ENCODE results near the gene GUCA1C. TPM values are rescaled to one million over a fixed set of nuclear protein-coding genes. Genes with fewer than 3 reads are reported as not detected.
A peak's percentile ranks its signal among the peaks of the same experiment; 100 is the strongest.

GUCA1C gene
- total RNA-seq: not detected
- polyA plus RNA-seq: not detected

DNA sequence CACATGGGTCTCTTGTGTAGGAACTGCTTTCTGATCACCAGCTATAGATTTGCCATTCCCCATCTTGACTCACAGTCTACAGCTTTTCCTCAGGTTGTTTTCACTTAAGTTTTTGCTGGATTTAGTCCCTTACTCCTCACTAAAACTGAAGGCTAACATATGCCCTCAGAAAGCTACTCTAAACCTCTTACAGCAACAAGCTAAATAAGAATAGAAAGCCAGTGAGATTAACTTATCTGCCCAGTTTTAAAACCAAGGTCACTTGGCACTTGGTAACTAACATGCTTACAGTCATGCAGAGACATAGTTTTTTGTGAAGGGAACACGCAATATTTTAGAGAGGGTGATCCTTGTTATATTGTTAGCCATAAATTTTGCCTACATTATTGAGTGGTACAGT, at the start of gene GUCA1C:
Gene GUCA1C, minus strand, starts transcription at position 180 of the 400 bp plus-strand sequence. Its CDS starts 117 bp downstream, at position 63.
- H3K4me1 Mint-ChIP-seq: no peaks in the 10 kb centered on the region
- Histone ChIP-seq H3K27ac (ENCODE audit: low read depth, low read length) (no peak within 1 kb of the TSS), H3K9me3 (ENCODE audit: low read length) (no peaks in the 10 kb centered on the region), H3K27me3 (ENCODE audit: insufficient read depth, low read length, poor library complexity, severe bottlenecking) (no peaks in the 10 kb centered on the region), H3K36me3 (ENCODE audit: insufficient read depth, low read length) (no peaks in the 10 kb centered on the region), H3K4me1 (ENCODE audit: insufficient read depth, low read length) (no peaks in the 10 kb centered on the region), H3K4me3 (ENCODE audit: low read length) (no peak within 1 kb of the TSS)
- H3K4me3 Mint-ChIP-seq: no peak within 1 kb of the TSS
- POLR2A ChIA-PET: no interaction called here
- H3K27ac Mint-ChIP-seq: no peak within 1 kb of the TSS
- DNase-seq: no peak
- H3K27me3 Mint-ChIP-seq: peaks cover 7 to 26% of the 10 kb centered on the region in 2 donors
- H3K9me3 Mint-ChIP-seq: no peaks in the 10 kb centered on the region
- H3K36me3 Mint-ChIP-seq: no peaks in the 10 kb centered on the region
- CTCF ChIA-PET: no interaction called here

DNA sequence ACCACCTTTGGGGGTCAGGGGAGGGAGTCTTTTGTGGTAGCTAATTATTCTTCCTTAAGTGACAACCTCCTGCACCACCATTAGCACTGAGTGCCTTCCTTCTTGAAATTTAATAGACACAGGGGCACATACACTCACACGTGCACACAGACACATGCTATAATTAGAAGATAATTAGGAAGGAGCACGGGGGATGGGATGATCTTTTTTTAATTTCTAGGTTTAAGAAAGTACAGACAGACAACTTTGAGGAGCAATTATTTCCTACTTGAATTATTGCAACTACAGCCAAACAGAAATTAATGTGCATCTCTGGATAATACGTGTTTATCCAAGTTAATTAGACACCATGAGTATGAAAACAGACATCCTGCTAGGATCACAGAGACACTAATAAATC, 44.8 kb upstream of the GUCA1C start:
- H3K4me3 Mint-ChIP-seq: no peak overlapping the region
- no peaks in the 10 kb centered on the region for H3K4me1 Mint-ChIP-seq
- no peaks in the 10 kb centered on the region for H3K36me3 Mint-ChIP-seq
- no peaks in the 10 kb centered on the region for H3K27me3 ChIP-seq (ENCODE audit: insufficient read depth, low read length, poor library complexity, severe bottlenecking)
- DNase-seq: no peak
- no peak overlapping the region for H3K4me3 ChIP-seq (ENCODE audit: low read length)
- ChIA-PET CTCF (interaction anchor here (1.3 kb wide), 1 partner anchor 25 kb away, joined by 4 read pairs; no protein-coding TSS in a partner anchor), POLR2A (no interaction called here)
- no peak overlapping the region for H3K27ac ChIP-seq (ENCODE audit: low read depth, low read length)
- no peaks in the 10 kb centered on the region for H3K4me1 ChIP-seq (ENCODE audit: insufficient read depth, low read length)
- peak overlapping the region in 1 of 8 donors; percentile 26 for H3K27ac Mint-ChIP-seq
- H3K36me3 ChIP-seq (ENCODE audit: insufficient read depth, low read length): no peaks in the 10 kb centered on the region
- peaks cover 3 to 24% of the 10 kb centered on the region in 2 donors for H3K27me3 Mint-ChIP-seq
- no peaks in the 10 kb centered on the region for H3K9me3 ChIP-seq (ENCODE audit: low read length)
- H3K9me3 Mint-ChIP-seq: no peaks in the 10 kb centered on the region

DNA sequence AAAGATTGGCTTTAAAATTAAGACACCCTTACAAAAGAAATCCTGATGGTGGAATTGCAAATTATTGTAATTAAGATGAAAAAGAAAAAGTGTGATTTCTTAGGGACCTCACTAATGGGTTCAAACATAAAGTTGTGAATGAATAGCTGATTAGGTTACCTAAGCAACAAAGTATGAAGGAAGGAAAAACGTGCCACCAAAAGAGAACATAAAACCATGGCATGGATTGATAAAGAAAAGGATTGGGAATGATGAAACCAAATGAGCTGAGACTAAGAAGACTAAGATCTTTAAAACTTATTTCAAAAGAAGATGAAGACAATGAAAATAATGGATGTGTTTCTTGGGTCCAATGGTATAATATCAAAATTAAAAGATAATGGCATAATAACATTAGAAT, 32.2 kb upstream of the GUCA1C start:
- Mint-ChIP-seq H3K9me3 (no peaks in the 10 kb centered on the region), H3K36me3 (no peaks in the 10 kb centered on the region), H3K4me3 (no peak overlapping the region), H3K4me1 (no peaks in the 10 kb centered on the region), H3K27me3 (peaks cover 8 to 26% of the 10 kb centered on the region in 2 donors), H3K27ac (no peak overlapping the region)
- Histone ChIP-seq H3K4me3 (ENCODE audit: low read length) (no peak overlapping the region), H3K27me3 (ENCODE audit: insufficient read depth, low read length, poor library complexity, severe bottlenecking) (no peaks in the 10 kb centered on the region), H3K36me3 (ENCODE audit: insufficient read depth, low read length) (no peaks in the 10 kb centered on the region), H3K9me3 (ENCODE audit: low read length) (no peaks in the 10 kb centered on the region), H3K27ac (ENCODE audit: low read depth, low read length) (no peak overlapping the region), H3K4me1 (ENCODE audit: insufficient read depth, low read length) (no peaks in the 10 kb centered on the region)
- POLR2A ChIA-PET: no interaction called here
- CTCF ChIA-PET: no interaction called here
- DNase-seq: no peak

GRCh38 chr3:108983051-108983450, 29.4 kb upstream of the GUCA1C start:
- Mint-ChIP-seq H3K4me1 (no peaks in the 10 kb centered on the region), H3K9me3 (no peaks in the 10 kb centered on the region), H3K4me3 (no peak overlapping the region), H3K27ac (no peak overlapping the region), H3K36me3 (no peaks in the 10 kb centered on the region), H3K27me3 (peaks cover 8 to 34% of the 10 kb centered on the region in 2 donors)
- Histone ChIP-seq H3K27ac (ENCODE audit: low read depth, low read length) (no peak overlapping the region), H3K4me3 (ENCODE audit: low read length) (no peak overlapping the region), H3K36me3 (ENCODE audit: insufficient read depth, low read length) (no peaks in the 10 kb centered on the region), H3K4me1 (ENCODE audit: insufficient read depth, low read length) (no peaks in the 10 kb centered on the region), H3K27me3 (ENCODE audit: insufficient read depth, low read length, poor library complexity, severe bottlenecking) (no peaks in the 10 kb centered on the region), H3K9me3 (ENCODE audit: low read length) (no peaks in the 10 kb centered on the region)
- no peak for DNase-seq
- POLR2A ChIA-PET: no interaction called here
- CTCF ChIA-PET: no interaction called here

DNA sequence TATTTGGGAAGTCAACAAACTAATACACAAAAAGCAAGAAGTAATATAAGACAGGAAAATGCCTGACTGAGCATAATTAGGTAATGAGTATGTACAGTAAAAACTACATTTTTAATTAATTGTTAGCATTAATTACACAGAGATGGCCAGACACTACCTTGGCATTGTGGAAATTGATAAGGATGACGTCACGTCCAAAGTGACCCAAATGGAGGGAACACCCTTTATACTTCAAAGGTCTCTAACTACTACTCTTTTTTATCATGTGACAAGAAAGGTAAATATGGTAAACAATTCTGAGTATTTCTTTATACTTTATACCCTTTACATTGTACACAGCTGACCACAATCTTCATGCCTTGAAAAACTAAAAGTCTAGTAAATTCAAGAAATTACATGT, 22.4 kb upstream of the GUCA1C start:
- H3K27me3 ChIP-seq (ENCODE audit: insufficient read depth, low read length, poor library complexity, severe bottlenecking): no peaks in the 10 kb centered on the region
- H3K4me1 Mint-ChIP-seq: peaks cover 0 to 3% (median 0%) of the 10 kb centered on the region in 3 donors
- H3K27me3 Mint-ChIP-seq: peaks cover 0 to 19% of the 10 kb centered on the region in 2 donors
- no peaks in the 10 kb centered on the region for H3K36me3 Mint-ChIP-seq
- H3K27ac ChIP-seq (ENCODE audit: low read depth, low read length): no peak overlapping the region
- H3K27ac Mint-ChIP-seq: no peak overlapping the region
- H3K4me3 Mint-ChIP-seq: no peak overlapping the region
- no peaks in the 10 kb centered on the region for H3K9me3 ChIP-seq (ENCODE audit: low read length)
- ChIA-PET POLR2A (no interaction called here), CTCF (no interaction called here)
- DNase-seq: no peak
- no peaks in the 10 kb centered on the region for H3K4me1 ChIP-seq (ENCODE audit: insufficient read depth, low read length)
- no peaks in the 10 kb centered on the region for H3K36me3 ChIP-seq (ENCODE audit: insufficient read depth, low read length)
- no peak overlapping the region for H3K4me3 ChIP-seq (ENCODE audit: low read length)
- no peaks in the 10 kb centered on the region for H3K9me3 Mint-ChIP-seq

DNA sequence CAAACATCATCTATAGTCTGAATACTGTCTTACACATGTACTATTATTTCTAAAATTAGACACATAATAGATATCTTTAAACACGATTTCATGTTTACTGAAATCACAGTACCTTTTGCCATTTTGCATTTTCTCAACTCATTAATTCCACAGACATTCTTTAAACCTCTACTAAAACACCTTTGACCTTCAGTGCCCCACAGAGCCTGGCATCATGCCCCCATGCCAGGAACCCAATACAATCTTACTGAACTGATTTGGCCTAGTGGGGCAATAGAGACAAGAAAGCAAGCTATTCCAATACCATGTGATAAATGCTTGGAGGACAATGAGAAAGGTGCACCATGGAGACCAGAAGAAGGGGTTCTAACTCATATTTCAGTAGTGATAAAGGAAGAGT, 19.3 kb upstream of the GUCA1C start:
- no peak for DNase-seq
- Histone ChIP-seq H3K9me3 (ENCODE audit: low read length) (no peaks in the 10 kb centered on the region), H3K4me3 (ENCODE audit: low read length) (no peak overlapping the region), H3K27ac (ENCODE audit: low read depth, low read length) (no peak overlapping the region), H3K4me1 (ENCODE audit: insufficient read depth, low read length) (no peaks in the 10 kb centered on the region), H3K27me3 (ENCODE audit: insufficient read depth, low read length, poor library complexity, severe bottlenecking) (no peaks in the 10 kb centered on the region), H3K36me3 (ENCODE audit: insufficient read depth, low read length) (no peaks in the 10 kb centered on the region)
- H3K4me3 Mint-ChIP-seq: no peak overlapping the region
- H3K27me3 Mint-ChIP-seq: peaks cover 0 to 5% of the 10 kb centered on the region in 2 donors
- H3K36me3 Mint-ChIP-seq: no peaks in the 10 kb centered on the region
- H3K27ac Mint-ChIP-seq: peak overlapping the region in 1 of 8 donors; percentile 34
- no peaks in the 10 kb centered on the region for H3K9me3 Mint-ChIP-seq
- POLR2A ChIA-PET: no interaction called here
- CTCF ChIA-PET: no interaction called here
- H3K4me1 Mint-ChIP-seq: peaks cover 0 to 3% (median 0%) of the 10 kb centered on the region in 3 donors

GRCh38 chr3:108972482-108972881, 18.8 kb upstream of the GUCA1C start:
- H3K4me1 Mint-ChIP-seq: peaks cover 0 to 3% (median 0%) of the 10 kb centered on the region in 3 donors
- no peaks in the 10 kb centered on the region for H3K9me3 ChIP-seq (ENCODE audit: low read length)
- H3K27me3 Mint-ChIP-seq: peaks cover 0 to 5% of the 10 kb centered on the region in 2 donors
- H3K4me1 ChIP-seq (ENCODE audit: insufficient read depth, low read length): no peaks in the 10 kb centered on the region
- H3K27me3 ChIP-seq (ENCODE audit: insufficient read depth, low read length, poor library complexity, severe bottlenecking): no peaks in the 10 kb centered on the region
- no peak overlapping the region for H3K27ac ChIP-seq (ENCODE audit: low read depth, low read length)
- POLR2A ChIA-PET: interaction anchor here (0.6 kb wide), 1 partner anchor 33 kb away, joined by 3 read pairs; no protein-coding TSS in a partner anchor
- CTCF ChIA-PET: no interaction called here
- H3K9me3 Mint-ChIP-seq: no peaks in the 10 kb centered on the region
- no peak overlapping the region for H3K4me3 ChIP-seq (ENCODE audit: low read length)
- H3K27ac Mint-ChIP-seq: no peak overlapping the region
- H3K36me3 Mint-ChIP-seq: no peaks in the 10 kb centered on the region
- DNase-seq: no peak
- H3K36me3 ChIP-seq (ENCODE audit: insufficient read depth, low read length): no peaks in the 10 kb centered on the region
- H3K4me3 Mint-ChIP-seq: no peak overlapping the region

- Histone ChIP-seq H3K36me3 (ENCODE audit: insufficient read depth, low read length) (no peaks in the 10 kb centered on the region), H3K27ac (ENCODE audit: low read depth, low read length) (no peak overlapping the region), H3K4me1 (ENCODE audit: insufficient read depth, low read length) (no peaks in the 10 kb centered on the region), H3K9me3 (ENCODE audit: low read length) (no peaks in the 10 kb centered on the region), H3K4me3 (ENCODE audit: low read length) (no peak overlapping the region), H3K27me3 (ENCODE audit: insufficient read depth, low read length, poor library complexity, severe bottlenecking) (no peaks in the 10 kb centered on the region)
- H3K4me3 Mint-ChIP-seq: no peak overlapping the region
- H3K27me3 Mint-ChIP-seq: peaks cover 0 to 5% of the 10 kb centered on the region in 2 donors
- ChIA-PET POLR2A (no interaction called here), CTCF (interaction anchor here (1.1 kb wide), 1 partner anchor 9 kb away, joined by 3 read pairs; no protein-coding TSS in a partner anchor)
- DNase-seq: no peak
- H3K9me3 Mint-ChIP-seq: no peaks in the 10 kb centered on the region
- peaks cover 2 to 11% (median 6%) of the 10 kb centered on the region in 3 donors for H3K4me1 Mint-ChIP-seq
- H3K27ac Mint-ChIP-seq: no peak overlapping the region
- H3K36me3 Mint-ChIP-seq: no peaks in the 10 kb centered on the region
Measured at GRCh38 chr3:108970561-108970960, 16.9 kb upstream of the GUCA1C start.

- Histone ChIP-seq H3K27ac (ENCODE audit: low read depth, low read length) (no peak overlapping the region), H3K4me3 (ENCODE audit: low read length) (no peak overlapping the region), H3K36me3 (ENCODE audit: insufficient read depth, low read length) (no peaks in the 10 kb centered on the region), H3K4me1 (ENCODE audit: insufficient read depth, low read length) (no peaks in the 10 kb centered on the region), H3K9me3 (ENCODE audit: low read length) (no peaks in the 10 kb centered on the region), H3K27me3 (ENCODE audit: insufficient read depth, low read length, poor library complexity, severe bottlenecking) (no peaks in the 10 kb centered on the region)
- DNase-seq: no peak
- H3K27ac Mint-ChIP-seq: no peak overlapping the region
- H3K4me3 Mint-ChIP-seq: no peak overlapping the region
- ChIA-PET POLR2A (no interaction called here), CTCF (no interaction called here)
- H3K4me1 Mint-ChIP-seq: peaks cover 2 to 11% (median 6%) of the 10 kb centered on the region in 3 donors
- no peaks in the 10 kb centered on the region for H3K36me3 Mint-ChIP-seq
- H3K27me3 Mint-ChIP-seq: no peaks in the 10 kb centered on the region
- H3K9me3 Mint-ChIP-seq: no peaks in the 10 kb centered on the region
Measured at GRCh38 chr3:108966773-108967172, 13.1 kb upstream of the GUCA1C start.

Data from CD8-positive, alpha-beta memory T cell (primary cell).